ENCODE measurements around the gene DDX31. TPM values are rescaled to one million over a fixed set of nuclear protein-coding genes. Genes with fewer than 3 reads are reported as not detected.

The DDX31 gene
- total RNA-seq, 1 donor from 2014 or later, result 12.9 TPM

DNA sequence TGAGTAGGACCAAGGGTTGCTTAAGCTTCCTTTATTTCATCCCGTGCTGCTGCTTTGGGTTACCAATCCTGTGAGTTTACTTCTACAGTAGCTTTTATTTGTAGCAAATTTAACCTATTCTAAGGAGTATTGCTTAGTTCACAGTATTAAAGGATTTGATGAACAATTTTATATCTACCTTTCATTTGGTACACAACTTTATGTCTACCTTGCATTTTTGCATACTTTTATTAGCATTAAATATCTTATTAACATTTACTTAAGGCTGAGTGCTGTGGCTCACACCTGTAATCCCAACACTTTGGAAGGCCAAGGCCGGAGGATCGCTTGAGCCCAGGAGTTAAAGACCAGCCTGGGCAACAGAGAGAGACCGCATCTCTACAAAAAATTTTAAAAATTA is 4.7 kb upstream of the DDX31 start:
- DNase-seq (ENCODE audit: extremely low read depth, low read depth, low spot score), result no peak

DNA sequence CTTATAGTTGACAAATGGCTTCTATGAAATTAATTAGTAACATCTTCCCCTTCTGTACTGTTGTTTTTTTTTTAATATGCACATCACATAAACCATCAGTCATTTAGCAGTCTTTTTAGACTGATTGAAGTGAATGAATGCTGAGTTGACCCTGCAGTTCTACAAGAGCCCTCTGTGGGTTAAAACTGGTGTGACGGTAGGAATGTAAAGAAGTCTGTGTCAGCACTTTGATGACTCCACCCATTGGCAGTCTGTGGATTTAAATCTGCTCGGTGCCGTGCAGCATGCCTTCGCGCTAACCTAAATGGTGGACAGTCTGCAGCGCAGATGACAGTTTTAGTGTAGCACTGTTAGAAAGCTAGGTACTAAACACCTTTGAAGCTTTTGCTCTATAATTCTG is 3.6 kb upstream of the DDX31 start:
- no peak for DNase-seq (ENCODE audit: extremely low read depth, low read depth, low spot score)

DNA sequence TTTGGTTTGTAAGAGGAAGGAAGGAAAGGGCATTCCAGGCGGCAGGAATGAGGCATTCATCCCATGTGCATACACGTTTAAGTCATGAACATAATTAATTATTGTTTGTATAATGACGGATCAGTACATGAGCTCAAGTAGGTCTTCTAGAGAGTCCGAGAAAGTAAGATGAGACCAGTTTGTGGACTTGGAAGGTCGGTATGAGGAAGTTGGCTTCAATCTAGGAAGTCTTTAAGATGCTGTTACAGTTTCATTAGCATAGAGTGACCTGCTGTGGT is 2.6 kb upstream of the DDX31 start:
- no peak for DNase-seq (ENCODE audit: extremely low read depth, low read depth, low spot score)

DNA sequence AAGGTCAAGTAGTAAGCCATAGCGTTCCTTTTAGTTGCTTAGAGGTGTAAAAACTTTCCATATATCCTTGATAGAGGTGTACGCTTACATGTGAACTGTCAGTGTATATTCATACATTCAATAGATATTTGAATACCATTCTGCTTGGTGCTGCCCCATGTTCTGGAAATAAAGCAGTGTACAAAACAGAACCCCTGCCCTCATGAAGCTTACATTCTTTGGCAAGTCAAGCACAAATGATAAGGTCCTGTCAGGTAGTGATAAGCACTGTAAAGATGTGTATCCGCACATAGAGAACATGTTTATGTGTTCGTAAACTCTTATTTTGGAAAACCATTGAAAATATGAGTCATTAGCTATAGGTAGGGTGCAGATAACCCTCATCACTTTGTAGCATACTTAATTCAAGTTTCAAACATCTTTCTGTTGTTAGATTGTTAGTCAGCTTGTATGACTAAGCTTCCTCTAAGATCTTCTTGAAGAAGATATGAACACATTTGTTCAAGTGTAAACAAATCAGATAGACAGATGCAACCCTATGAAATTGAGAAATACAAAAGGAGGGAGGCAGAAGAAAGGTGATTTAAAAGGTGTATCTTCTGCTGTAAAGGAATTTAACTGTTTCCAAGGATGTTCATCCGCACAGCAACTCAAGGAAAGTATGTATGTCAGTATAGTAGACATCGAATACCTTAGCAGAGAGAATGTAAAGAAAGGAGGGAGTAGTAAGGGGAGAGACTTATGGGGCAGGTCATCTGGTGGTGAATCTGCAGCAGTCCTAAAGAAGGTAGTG is 2.0 kb upstream of the DDX31 start:
- DNase-seq (ENCODE audit: extremely low read depth, low read depth, low spot score), result no peak

DNA sequence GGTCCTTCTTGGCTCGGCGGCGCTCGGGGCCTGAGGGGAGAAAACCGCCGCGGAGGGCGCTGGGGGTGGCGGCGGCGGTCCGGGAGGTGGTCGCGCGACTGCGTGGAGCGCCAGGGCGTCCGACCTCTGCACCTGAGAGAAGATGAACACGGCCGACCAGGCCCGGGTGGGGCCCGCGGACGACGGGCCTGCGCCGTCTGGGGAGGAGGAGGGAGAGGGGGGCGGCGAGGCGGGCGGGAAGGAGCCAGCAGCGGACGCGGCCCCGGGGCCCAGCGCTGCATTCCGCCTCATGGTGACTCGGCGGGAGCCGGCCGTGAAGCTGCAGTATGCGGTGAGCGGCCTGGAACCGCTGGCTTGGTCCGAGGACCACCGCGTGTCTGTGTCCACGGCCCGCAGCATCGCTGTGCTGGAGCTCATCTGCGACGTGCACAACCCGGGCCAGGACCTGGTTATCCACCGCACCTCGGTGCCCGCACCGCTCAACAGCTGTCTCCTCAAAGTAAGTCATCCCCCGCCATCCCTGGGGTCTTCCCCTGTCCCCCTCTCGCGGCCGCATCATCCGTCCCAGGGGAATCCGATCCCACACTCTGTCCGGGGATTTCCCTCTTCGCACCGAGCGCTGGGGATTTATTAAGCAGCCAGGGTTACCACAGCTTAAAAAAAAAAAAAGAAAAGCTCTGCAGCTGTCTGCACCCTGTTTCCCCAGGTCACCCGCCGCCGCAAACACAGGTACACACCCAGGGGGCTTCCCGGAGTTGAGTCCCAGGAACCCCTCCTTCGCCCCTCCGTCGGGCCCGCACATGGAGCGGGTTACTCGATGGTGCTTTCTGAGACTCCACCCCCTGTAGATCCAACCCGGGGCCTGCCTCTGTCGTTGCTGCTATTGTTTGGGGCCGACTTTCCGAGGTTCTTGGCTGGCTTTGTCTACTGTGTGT is 941 bp upstream of the DDX31 start, which contains the start of gene GTF3C4:
Gene GTF3C4, plus strand, starts transcription at position 8 of the 935 bp plus-strand sequence. Its CDS starts 135 bp downstream, at position 143.
- DNase-seq (ENCODE audit: extremely low read depth, low read depth, low spot score), result no peak

DNA sequence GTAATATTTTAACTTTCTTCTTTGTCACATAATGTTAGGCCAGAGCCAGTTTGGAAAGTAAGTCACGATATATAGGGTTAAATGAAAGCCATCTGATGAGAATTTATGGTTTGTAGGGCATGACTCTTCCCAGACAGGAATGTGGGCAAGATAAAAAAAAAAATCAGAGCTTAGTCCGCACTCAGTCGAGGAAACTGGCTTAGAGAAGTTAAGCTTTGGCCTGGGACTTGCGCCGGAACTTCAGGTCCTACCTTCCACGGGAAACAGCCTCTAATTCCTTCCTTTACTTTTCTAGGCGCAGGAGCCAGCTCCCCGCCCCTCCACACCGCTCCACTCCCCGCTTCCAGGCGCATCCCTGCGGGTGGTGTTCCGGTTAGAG is 475 bp downstream of the DDX31 start:
- no peak for DNase-seq (ENCODE audit: extremely low read depth, low read depth, low spot score)

DNA sequence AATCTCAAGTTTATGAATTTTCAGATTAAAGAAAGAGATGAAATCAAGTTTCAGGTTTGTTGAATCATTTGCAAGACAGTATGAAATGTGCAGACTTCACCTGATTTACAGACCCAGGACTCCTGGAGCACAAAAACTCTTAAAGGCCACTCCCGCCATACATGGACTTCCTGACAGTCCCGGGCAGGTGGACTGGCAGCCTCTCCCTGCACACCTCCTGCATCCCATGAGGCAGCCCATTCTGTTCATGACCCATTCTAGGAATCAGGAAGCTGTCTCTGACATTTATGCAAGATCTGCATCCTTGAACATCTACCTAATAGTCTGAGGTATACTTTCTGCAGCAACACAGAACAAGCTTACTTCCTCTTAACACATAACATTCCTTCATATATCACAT is 5.9 kb downstream of the DDX31 start:
- no peak for DNase-seq (ENCODE audit: extremely low read depth, low read depth, low spot score)

DNA sequence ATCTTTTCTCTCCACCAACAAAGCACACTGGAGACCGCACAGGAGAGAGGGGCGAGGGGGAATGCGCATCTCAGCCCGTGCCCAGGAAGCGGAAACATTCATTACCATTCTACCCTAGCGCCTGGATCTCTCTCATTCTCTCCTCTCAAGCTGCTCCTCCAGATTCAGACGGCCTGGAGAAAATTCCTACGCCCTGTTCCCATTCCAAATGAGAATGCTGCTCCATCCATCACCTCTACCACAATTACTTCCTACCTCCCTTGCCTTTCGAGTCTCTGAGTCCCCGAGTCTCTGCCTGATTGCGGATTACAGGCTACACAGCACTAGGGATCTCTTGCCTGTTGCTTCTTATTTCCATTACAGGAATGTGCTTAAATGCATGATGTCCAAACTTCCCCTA is 6.7 kb downstream of the DDX31 start:
- DNase-seq (ENCODE audit: extremely low read depth, low read depth, low spot score), result no peak

DNA sequence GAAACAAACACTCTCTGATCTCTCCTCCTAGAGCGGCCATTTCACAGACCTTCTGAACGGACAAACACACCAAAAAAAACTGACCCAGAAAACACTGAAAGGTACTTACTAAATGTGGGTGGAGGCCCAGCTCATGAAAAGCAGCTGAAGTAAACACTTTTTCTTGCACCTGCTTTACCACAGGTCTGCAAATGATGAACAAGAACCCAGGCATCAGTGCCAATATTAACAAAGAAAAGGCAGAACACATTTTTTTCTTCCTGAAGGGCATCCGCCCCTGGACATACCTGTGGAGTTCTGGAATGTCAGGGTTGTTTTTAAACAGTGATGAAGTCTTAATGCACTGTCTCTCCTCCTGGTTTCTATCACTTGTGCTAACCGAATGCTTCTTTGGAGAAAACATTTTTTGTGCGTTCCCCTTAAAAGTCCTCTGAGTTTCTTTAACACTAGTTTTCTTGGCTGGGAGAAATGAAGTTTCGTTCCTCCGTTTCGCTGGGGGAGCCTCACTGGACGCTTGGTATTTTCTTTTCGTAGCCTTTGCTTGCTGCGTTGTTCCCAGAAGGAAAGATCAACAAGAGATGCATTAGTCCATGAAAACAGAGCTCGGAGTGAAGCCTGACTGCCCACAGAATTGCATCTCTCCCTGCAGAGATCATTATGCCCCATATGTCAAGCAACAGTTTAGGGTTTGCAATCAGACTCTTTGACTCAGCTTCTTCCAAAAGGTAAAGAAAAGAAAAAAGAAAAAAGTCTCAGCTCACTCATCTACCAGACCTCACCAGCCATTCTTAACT is 7.4 kb downstream of the DDX31 start:
- no peak for DNase-seq (ENCODE audit: extremely low read depth, low read depth, low spot score)

DNA sequence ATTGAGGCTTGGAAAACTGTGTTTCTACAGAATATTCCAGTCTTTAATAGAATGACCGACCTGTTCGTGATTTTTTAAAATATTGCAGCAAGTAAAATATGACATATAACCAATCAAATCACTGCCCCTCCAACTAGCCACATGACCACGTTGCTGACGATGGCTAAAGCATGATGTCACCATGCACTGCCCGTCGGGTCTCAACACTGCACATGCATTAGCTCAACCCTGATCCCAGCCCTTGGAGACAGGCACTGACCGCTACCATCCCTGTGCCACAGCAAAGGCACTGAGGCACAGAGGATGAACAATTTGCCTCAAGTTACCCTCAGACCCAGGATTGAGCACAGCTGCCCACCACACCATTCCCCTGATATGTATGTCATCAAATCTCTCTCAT is 13.5 kb downstream of the DDX31 start:
- DNase-seq (ENCODE audit: extremely low read depth, low read depth, low spot score), result no peak

DNA sequence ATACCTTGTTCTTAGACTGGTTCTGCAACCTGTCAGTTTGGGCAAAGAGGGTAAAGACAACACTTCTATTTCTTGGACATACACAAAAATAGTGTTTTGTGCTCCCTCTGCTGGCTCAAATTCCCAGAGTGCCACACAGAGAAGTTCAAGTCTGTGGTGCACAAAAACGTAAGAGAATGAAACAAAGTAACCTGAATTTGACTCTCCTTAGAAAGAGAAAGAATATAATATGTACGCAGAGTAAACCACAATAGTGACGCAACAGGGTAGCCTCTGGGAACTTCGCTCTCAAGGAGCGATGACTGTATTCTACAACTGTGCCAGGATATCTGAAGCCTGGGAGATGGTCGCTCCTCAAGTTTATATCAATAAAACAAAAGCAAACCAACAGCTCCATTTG is 18.5 kb downstream of the DDX31 start:
- no peak for DNase-seq (ENCODE audit: extremely low read depth, low read depth, low spot score)

DNA sequence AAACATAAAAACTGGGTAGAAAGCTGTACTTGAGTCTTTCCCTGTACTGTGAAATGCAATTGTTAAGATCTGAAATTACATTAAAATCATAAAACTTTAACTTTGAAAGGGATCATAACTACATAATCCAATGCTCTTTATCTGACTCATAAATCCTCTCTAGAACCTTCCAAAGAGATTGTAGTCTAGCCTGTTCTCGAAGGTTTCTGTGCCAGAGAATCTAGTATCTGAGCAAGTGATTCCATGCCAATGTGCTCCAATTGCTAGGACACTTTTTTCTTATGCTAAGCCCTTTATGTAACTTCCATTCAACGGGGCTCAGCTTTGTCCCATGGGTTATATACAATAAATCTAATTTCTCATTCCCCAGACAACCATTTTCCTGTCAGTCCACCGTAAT is 21.1 kb downstream of the DDX31 start:
- DNase-seq (ENCODE audit: extremely low read depth, low read depth, low spot score), result no peak

DNA sequence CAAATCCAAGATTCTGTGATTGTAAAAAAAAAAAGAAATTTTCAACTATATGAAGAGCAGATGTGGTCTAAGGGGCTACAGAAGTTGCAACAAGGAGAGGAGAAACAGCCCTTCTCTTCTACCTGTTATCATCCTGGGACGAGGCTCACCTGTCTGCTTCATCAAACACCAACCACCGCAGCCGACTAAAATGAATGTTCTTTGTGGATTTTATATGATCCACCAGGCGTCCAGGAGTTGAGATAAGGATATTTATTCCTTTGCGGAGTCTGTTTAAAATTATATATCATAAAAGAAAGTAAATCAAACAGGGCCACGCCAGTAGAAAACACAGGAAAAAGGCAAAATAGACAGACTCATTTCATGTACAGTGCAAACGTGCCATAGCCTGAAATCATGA is 21.5 kb downstream of the DDX31 start:
- DNase-seq (ENCODE audit: extremely low read depth, low read depth, low spot score), result no peak

DNA sequence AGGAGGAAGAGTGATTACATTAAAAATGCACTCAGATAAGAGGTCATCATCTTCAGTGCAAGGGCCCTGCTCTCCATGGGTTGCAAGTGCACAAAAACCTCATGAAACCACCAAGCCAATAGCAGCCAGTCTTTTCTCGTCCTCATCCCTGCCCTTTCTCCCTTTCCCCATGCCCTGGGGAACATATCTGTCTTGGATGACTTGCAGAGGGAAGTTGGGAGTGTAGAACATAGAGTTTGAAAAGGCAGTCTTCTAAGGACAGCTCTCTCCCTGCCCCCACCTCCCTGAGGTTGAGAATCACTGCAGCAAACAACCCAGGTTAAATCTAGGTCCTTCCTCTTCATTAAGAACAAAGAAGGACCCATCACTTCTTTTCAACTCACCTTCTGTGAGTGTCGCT is 22.0 kb downstream of the DDX31 start:
- DNase-seq (ENCODE audit: extremely low read depth, low read depth, low spot score), result no peak

DNA sequence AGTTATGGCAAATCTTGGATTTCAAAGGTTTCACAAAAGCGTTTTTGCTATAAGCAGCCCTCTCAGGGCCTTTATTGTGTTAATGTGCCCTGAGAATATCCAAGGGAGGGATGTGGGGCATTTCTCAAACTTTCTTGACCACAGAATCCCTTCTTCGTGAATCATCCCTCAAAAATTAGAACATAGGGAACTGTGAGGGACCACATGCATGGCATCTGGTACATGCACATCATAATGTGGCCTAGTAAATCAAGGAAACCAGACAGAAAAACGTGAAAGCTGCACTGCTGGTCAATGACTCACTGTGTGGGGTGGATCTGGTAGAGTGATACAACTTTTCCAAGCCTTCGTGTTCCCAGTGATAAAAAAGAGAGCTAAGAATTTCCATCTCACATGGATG is 22.4 kb downstream of the DDX31 start:
- DNase-seq (ENCODE audit: extremely low read depth, low read depth, low spot score), result no peak

DNA sequence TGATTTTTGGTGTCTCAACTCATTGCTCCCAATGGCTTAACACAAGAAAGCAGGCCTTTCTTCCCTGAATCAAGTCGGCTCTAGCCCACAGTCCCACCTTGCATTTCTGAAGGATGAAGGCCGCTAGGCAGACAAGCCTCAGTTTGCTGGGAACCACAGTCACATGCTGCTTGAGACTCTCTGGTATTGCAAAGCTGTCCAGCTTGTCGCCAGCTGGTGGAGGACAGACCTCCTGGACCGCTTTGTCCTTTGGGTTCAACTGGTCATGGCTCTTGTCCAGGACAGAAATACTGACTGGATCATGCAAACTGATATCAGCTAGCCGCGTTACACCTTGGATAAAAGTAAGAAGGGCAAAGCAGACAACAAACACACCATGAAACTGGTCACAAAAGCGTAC is 23.1 kb downstream of the DDX31 start:
- no peak for DNase-seq (ENCODE audit: extremely low read depth, low read depth, low spot score)

DNA sequence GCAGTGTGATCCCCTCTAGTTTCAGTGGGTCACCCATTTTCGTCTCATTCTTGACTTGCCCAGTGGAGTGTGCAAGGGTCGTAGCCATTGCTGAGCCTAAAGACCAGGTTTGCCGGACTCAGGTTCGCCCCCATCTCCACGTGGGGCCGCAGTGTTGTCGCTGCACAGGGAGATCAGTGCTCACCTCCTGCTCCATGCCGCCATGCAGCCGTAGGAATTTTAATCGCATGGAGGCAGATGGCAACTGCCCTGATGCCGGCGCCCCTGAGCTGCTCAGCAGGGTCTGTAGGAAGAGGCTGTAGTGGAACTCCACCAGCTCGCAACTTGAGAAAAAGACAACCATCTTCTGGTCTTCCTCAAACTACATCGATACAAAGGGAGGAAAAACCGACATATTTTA is 24.1 kb downstream of the DDX31 start:
- no peak for DNase-seq (ENCODE audit: extremely low read depth, low read depth, low spot score)

DNA sequence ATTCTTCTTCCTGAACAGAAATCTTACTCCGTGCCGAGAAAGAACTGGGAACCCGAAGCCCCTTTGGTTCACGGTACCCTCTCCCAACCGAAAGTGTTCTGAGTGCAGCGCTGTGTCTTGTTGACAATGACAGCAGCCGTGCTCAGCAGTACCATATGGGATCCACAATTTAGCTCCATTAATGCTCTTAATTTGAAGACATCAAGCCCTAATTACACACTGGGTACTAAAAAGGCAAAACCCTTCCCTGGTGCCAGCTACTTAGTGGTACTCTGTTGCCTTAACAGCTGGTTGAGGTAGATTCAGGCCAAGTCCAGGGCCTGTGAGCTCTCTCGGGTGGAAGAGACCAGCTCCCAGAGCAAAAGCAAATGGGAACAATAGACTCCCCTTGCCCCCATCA is 24.5 kb downstream of the DDX31 start:
- DNase-seq (ENCODE audit: extremely low read depth, low read depth, low spot score), result no peak

DNA sequence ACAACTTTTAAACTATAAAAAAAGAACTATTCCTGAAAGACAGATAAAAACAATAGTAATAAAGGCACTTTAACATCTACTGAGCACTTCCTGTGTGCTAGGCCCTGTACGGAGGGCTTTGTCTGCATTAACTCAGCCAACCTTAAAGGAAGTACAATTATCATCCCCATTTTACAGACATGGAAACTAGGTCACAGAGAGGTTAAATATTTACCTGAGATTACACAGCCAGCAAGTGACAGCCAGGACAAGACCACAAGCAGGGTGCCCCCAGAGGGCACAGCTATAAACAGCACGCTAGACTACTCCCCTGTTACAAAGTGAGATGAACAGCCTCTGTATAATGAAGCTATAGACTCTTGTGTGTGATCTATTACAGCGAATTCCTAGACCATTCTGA is 25.5 kb downstream of the DDX31 start:
- DNase-seq (ENCODE audit: extremely low read depth, low read depth, low spot score), result no peak

DNA sequence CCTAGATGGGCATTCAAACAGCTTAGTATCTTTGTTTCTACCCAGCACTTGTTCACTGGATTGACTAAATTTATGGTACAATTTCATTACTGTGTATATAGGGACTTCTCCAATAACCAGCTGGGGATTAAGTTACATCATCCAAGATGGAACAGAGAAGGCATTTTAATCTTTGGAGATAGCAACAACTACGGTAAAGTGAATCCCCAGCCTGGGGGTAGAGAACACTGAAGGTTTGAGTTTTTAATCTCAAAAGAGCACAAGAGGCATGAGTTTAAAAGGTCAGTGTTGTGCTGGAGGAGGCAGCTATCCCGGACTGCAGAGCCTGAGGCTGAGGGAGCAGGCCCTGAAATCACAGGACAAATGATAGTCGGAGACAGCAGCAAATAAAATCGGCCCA is 28.6 kb downstream of the DDX31 start:
- DNase-seq (ENCODE audit: extremely low read depth, low read depth, low spot score), result no peak

DNA sequence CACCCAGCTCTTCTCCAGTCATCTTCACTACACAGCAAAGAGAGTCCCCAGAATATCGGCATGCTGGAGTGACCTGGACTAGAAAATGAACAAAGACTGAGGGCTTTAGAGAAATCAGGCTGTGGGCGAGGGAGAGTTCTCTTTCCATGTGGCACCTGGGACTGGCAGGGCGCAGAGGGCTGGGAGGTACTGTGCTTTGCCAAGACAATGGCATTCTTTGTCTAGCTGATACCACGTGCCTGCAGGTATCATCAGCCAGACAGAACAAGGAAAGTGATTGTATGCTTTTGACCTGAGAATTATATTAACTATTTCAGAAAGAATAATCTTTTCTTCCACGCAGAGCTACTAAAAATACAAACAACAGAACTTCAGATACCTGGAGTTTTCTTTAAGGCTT is 30.5 kb downstream of the DDX31 start:
- DNase-seq (ENCODE audit: extremely low read depth, low read depth, low spot score), result no peak

Measured in glomerular endothelial cell (primary cell).